CD14-positive monocyte (primary cell): ENCODE measurements around the gene HAPLN3. TPM values are rescaled to one million over a fixed set of nuclear protein-coding genes. Genes with fewer than 3 reads are reported as not detected.

Experiments used
- DNase-seq, 3 donors: peaks; one replicate each; pipeline ENCODE4 v3.0.0-alpha.2; 2011 to 2022
- H2AFZ ChIP-seq: 2 replicates; pipeline ENCODE4 v1.6.0; 2012; ENCODE audit warnings: mild to moderate bottlenecking, low read depth, low read length, inconsistent platforms; ENCODE audit not compliant: insufficient read depth, poor library complexity, severe bottlenecking
- H3K27ac ChIP-seq, 2 donors: 1 replicate in 1 of 2; 2 replicates in 1 of 2; pipeline ENCODE4 v1.5.1; 2012 to 2013; ENCODE audit warnings: low read length in 2 of 2, control low read depth in 1 of 2, inconsistent platforms in 1 of 2, low read depth in 1 of 2, mild to moderate bottlenecking in 1 of 2
- H3K27me3 ChIP-seq, 2 donors: one replicate each; pipeline versions ENCODE4 v1.6.0 to v1.6.1; 2011 to 2013; ENCODE audit warnings: low read length in 2 of 2; ENCODE audit not compliant: control insufficient read depth in 2 of 2, insufficient read depth in 2 of 2
- H3K36me3 ChIP-seq, 2 donors: replicated peaks in 1 of 2; 1 replicate in 1 of 2; 2 replicates in 1 of 2; pipeline versions ENCODE4 v1.5.1 to v1.6.1; 2012 to 2013; ENCODE audit warnings: low read length in 2 of 2, control low read depth in 1 of 2, inconsistent platforms in 1 of 2, mild to moderate bottlenecking in 1 of 2; ENCODE audit not compliant: insufficient read depth in 2 of 2, control insufficient read depth in 1 of 2
- H3K4me1 ChIP-seq, 2 donors: 1 replicate in 1 of 2; 2 replicates in 1 of 2; pipeline versions ENCODE4 v1.5.1 to v1.6.1; 2012 to 2013; ENCODE audit warnings: low read length in 2 of 2, control low read depth in 1 of 2, inconsistent platforms in 1 of 2, mild to moderate bottlenecking in 1 of 2, moderate library complexity in 1 of 2; ENCODE audit not compliant: insufficient read depth in 2 of 2, control insufficient read depth in 1 of 2
- H3K4me2 ChIP-seq: replicated peaks from 2 replicates; pipeline ENCODE3; 2012; ENCODE audit warnings: low read length, moderate library complexity, mild to moderate bottlenecking; ENCODE audit not compliant: poor library complexity, severe bottlenecking; ENCODE audit errors: extremely low read depth
- H3K4me3 ChIP-seq, 3 experiments: fragments of 200-600 bp in 1 of 3; sonication (generic) in 1 of 3; replicated peaks in 1 of 3; 1 replicate in 2 of 3; 2 replicates in 1 of 3; pipeline ENCODE4 v1.5.1; 2011 to 2013; ENCODE audit warnings: low read length in 3 of 3, mild to moderate bottlenecking in 3 of 3, control low read depth in 2 of 3, low read depth in 2 of 3, inconsistent platforms in 1 of 3, moderate library complexity in 1 of 3
- H3K79me2 ChIP-seq: 2 replicates; pipeline ENCODE4 v1.6.0; 2012; ENCODE audit warnings: mild to moderate bottlenecking, control low read depth, inconsistent platforms, low read length, moderate library complexity; ENCODE audit not compliant: insufficient read depth
- H3K9ac ChIP-seq: 2 replicates; pipeline ENCODE4 v1.6.0; 2017; ENCODE audit warnings: low read length, mild to moderate bottlenecking; ENCODE audit not compliant: insufficient read depth, poor library complexity, severe bottlenecking
- H3K9me3 ChIP-seq, 2 donors: replicated peaks in 1 of 2; 1 replicate in 1 of 2; 2 replicates in 1 of 2; pipeline versions ENCODE4 v1.5.1 to v1.6.1; 2012 to 2013; ENCODE audit warnings: low read length in 2 of 2, control low read depth in 1 of 2; ENCODE audit not compliant: control insufficient read depth in 1 of 2, insufficient read depth in 1 of 2
- H4K20me1 ChIP-seq: 2 replicates; pipeline ENCODE4 v1.6.0; 2012; ENCODE audit warnings: mild to moderate bottlenecking, low read length, control low read depth, moderate library complexity; ENCODE audit not compliant: insufficient read depth
- H3K27ac Mint-ChIP-seq, 7 donors: one replicate each; pipeline ENCODE4 v1.8.0; 2020; ENCODE audit warnings: mild to moderate bottlenecking in 7 of 7, mixed read lengths in 7 of 7, moderate library complexity in 6 of 7, inconsistent platforms in 2 of 7
- H3K27me3 Mint-ChIP-seq, 3 donors: one replicate each; pipeline ENCODE4 v1.8.0; 2021 to 2022; ENCODE audit warnings: low read depth in 3 of 3, mild to moderate bottlenecking in 3 of 3, mixed read lengths in 3 of 3, moderate library complexity in 3 of 3, inconsistent platforms in 1 of 3
- H3K36me3 Mint-ChIP-seq, 2 donors: one replicate each; pipeline ENCODE4 v1.8.0; 2020; ENCODE audit warnings: mixed read lengths in 2 of 2, inconsistent platforms in 1 of 2, mild to moderate bottlenecking in 1 of 2
- H3K4me1 Mint-ChIP-seq: one replicate; pipeline ENCODE4 v1.8.0; 2020; ENCODE audit warnings: mild to moderate bottlenecking, mixed read lengths
- H3K4me3 Mint-ChIP-seq, 2 donors: one replicate each; pipeline ENCODE4 v1.8.0; 2020; ENCODE audit warnings: mild to moderate bottlenecking in 2 of 2, mixed read lengths in 2 of 2, moderate library complexity in 1 of 2
- H3K9me3 Mint-ChIP-seq, 7 donors: one replicate each; pipeline ENCODE4 v1.8.0; 2020 to 2022; ENCODE audit warnings: mixed read lengths in 7 of 7, mild to moderate bottlenecking in 6 of 7, moderate library complexity in 6 of 7, inconsistent platforms in 2 of 7
- CTCF ChIP-seq: fragments of 200-600 bp; IDR thresholded peaks from one replicate; pipeline ENCODE4 v1.8.0; 2022; ENCODE audit warnings: antibody characterized with exemption, mild to moderate bottlenecking
- WGBS: methylation state at CpG from one replicate; pipeline ENCODE4 v1.1.5; 2013; ENCODE audit warnings: missing lambda C conversion rate; ENCODE audit not compliant: insufficient coverage; 5-methylcytosine and 5-hydroxymethylcytosine counted together
- intact Hi-C, 2 donors: fragments of 100-400 bp; cut with micrococcal nuclease; formaldehyde crosslinking; loops; one replicate each; pipeline versions ENCODE4 v1.15.0 to v1.15.1; 2023
- polyA plus RNA-seq, 3 donors: library from polyadenylated mRNA; depleted of rRNA in 1 of 3; unstranded in 2 of 3; stranded (reverse) in 1 of 3; fragments of 300-500 nt in 2 of 3; fragments of >200 nt in 1 of 3; fragmentation: Illumina TruSeq in 2 of 3; gene quantifications; 1 replicate in 2 of 3; 2 replicates in 1 of 3; pipeline ENCODE4 v1.2.3, GENCODE V29; 2012 to 2021

The HAPLN3 gene
- polyA plus RNA-seq, 3 donors = 0.60 to 2.8 (median 0.65) TPM

GRCh38 chr15:88878720-88879184, 16.6 kb downstream of the HAPLN3 start:
- no peak overlapping the region for H3K27ac Mint-ChIP-seq
- no peak for DNase-seq

GRCh38 chr15:88877906-88878305, 17.4 kb downstream of the HAPLN3 start:
- intact Hi-C loops = no loop called here
- Histone ChIP-seq H3K27me3 (no peaks in the 10 kb centered on the region), H3K4me1 (no peaks in the 10 kb centered on the region), H3K4me3 (no peak overlapping the region), H3K9me3 (no peaks in the 10 kb centered on the region), H3K79me2 (no peaks in the 10 kb centered on the region), H3K9ac (no peak overlapping the region), H2AFZ (no peak overlapping the region), H3K27ac (no peak overlapping the region), H3K36me3 (no peaks in the 10 kb centered on the region), H4K20me1 (no peaks in the 10 kb centered on the region), H3K4me2 (no peak overlapping the region)
- WGBS = 93% methylated on average over 21 of the region's 22 CpGs
- no peaks in the 10 kb centered on the region for H3K36me3 Mint-ChIP-seq
- TF ChIP-seq CTCF = no peak
- H3K4me3 Mint-ChIP-seq = no peak overlapping the region
- H3K27me3 Mint-ChIP-seq = peaks cover 0 to 5% (median 2%) of the 10 kb centered on the region in 3 donors
- no peaks in the 10 kb centered on the region for H3K4me1 Mint-ChIP-seq
- DNase-seq = no peak
- no peak overlapping the region for H3K27ac Mint-ChIP-seq
- no peaks in the 10 kb centered on the region for H3K9me3 Mint-ChIP-seq

More at GRCh38 chr15:88878720-88879184, 16.6 kb downstream of the HAPLN3 start:
- H3K27me3 Mint-ChIP-seq = peaks cover 0 to 5% (median 2%) of the 10 kb centered on the region in 3 donors
- Histone ChIP-seq H3K9me3 (no peaks in the 10 kb centered on the region), H3K27me3 (no peaks in the 10 kb centered on the region), H3K9ac (no peak overlapping the region), H4K20me1 (no peaks in the 10 kb centered on the region), H3K4me3 (no peak overlapping the region), H2AFZ (no peak overlapping the region), H3K27ac (no peak overlapping the region), H3K4me2 (no peak overlapping the region), H3K36me3 (no peaks in the 10 kb centered on the region), H3K79me2 (no peaks in the 10 kb centered on the region), H3K4me1 (no peaks in the 10 kb centered on the region)
- H3K4me3 Mint-ChIP-seq = no peak overlapping the region
- no peaks in the 10 kb centered on the region for H3K36me3 Mint-ChIP-seq
- peak; percentile 39 for TF ChIP-seq CTCF
- no peaks in the 10 kb centered on the region for H3K4me1 Mint-ChIP-seq
- no peaks in the 10 kb centered on the region for H3K9me3 Mint-ChIP-seq
- 81% methylated on average over 18 of the region's 18 CpGs for WGBS
- intact Hi-C loops = no loop called here
